Tibial nerve (tissue), 4 donors: ENCODE results near the gene HKDC1. TPM values are rescaled to one million over a fixed set of nuclear protein-coding genes. Genes with fewer than 3 reads are reported as not detected.

Experiments used
- DNase-seq, 2 donors: peaks; one replicate each; pipeline ENCODE4 v3.0.0-alpha.2; 2019; ENCODE audit warnings: low spot score in 2 of 2
- H3K27ac ChIP-seq, 4 donors: fragments of 200-600 bp; sonication (generic) in 3 of 4; one replicate each; pipeline ENCODE4 v1.5.1; 2017 to 2019; ENCODE audit warnings: mild to moderate bottlenecking in 1 of 4
- H3K27me3 ChIP-seq, 2 donors: fragments of 200-600 bp; sonication (generic) in 1 of 2; one replicate each; pipeline versions ENCODE4 v1.5.1 to v1.6.0; 2017 to 2019
- H3K36me3 ChIP-seq, 3 donors: fragments of 200-600 bp; sonication (generic); one replicate each; pipeline ENCODE4 v1.5.1; 2018 to 2019
- H3K4me1 ChIP-seq, 4 donors: fragments of 200-600 bp; sonication (generic) in 3 of 4; one replicate each; pipeline ENCODE4 v1.5.1; 2017 to 2019
- H3K4me3 ChIP-seq, 4 donors: fragments of 200-600 bp; sonication (generic) in 3 of 4; one replicate each; pipeline ENCODE4 v1.5.1; 2017 to 2019; ENCODE audit warnings: mild to moderate bottlenecking in 1 of 4, moderate library complexity in 1 of 4
- H3K9me3 ChIP-seq, 4 donors: fragments of 200-600 bp; sonication (generic) in 3 of 4; one replicate each; pipeline ENCODE4 v1.5.1; 2017 to 2019
- CTCF ChIP-seq, 5 experiments: fragments of 200-600 bp in 3 of 5; fragments of 450-650 bp in 2 of 5; sonication (generic) in 3 of 5; IDR thresholded peaks; one replicate each; pipeline ENCODE4 v1.5.1; 2016 to 2019; ENCODE audit warnings: antibody characterized with exemption in 5 of 5, mild to moderate bottlenecking in 3 of 5, moderate library complexity in 2 of 5
- EP300 ChIP-seq, 2 donors: sonication (generic); formaldehyde crosslinking; IDR thresholded peaks; one replicate each; pipeline ENCODE4 v1.6.1; 2017; ENCODE audit warnings: antibody characterized with exemption in 2 of 2, mild to moderate bottlenecking in 1 of 2
- POLR2A ChIP-seq, 2 donors: fragments of 450-650 bp; IDR thresholded peaks; one replicate each; pipeline ENCODE4 v1.6.1; 2017; ENCODE audit warnings: antibody characterized with exemption in 2 of 2, mild to moderate bottlenecking in 2 of 2, moderate library complexity in 2 of 2
- whole genome bisulfite sequencing, 2 donors: methylation state at CpG; one replicate each; pipeline ENCODE4 v1.1.5; 2018; 5-methylcytosine and 5-hydroxymethylcytosine counted together
- total RNA-seq, 4 donors: library from RNA; depleted of rRNA; stranded (reverse); fragments of >200 nt; gene quantifications; one replicate each; pipeline ENCODE4 v1.1.0, GENCODE V29; 2016

HKDC1 gene
- total RNA-seq, 4 donors from 2014 or later = 4.8 to 11.1 (median 5.5) TPM

GRCh38 chr10:69186524-69186923, 33.6 kb upstream of the HKDC1 start:
- Histone ChIP-seq H3K9me3 (no peaks in the 10 kb centered on the region), H3K36me3 (peaks cover 6 to 86% (median 10%) of the 10 kb centered on the region in 3 donors), H3K4me1 (peaks cover 0 to 23% (median 5%) of the 10 kb centered on the region in 4 donors), H3K27me3 (no peaks in the 10 kb centered on the region), H3K27ac (no peak overlapping the region), H3K4me3 (no peak overlapping the region)
- DNase-seq = no peak
- 89 to 91% methylated on average over 1 of the region's 1 CpG for WGBS, 2 donors
- TF ChIP-seq EP300 (IDR thresholded peaks at IDR 0.05) (no peak), POLR2A (IDR thresholded peaks at IDR 0.05) (no peak), CTCF (IDR thresholded peaks at IDR 0.05) (no peak)

GRCh38 chr10:69201045-69201444, 19.1 kb upstream of the HKDC1 start:
- peaks cover 0 to 96% (median 14%) of the 10 kb centered on the region in 3 donors for H3K36me3 ChIP-seq
- H3K4me1 ChIP-seq = no peaks in the 10 kb centered on the region
- H3K27ac ChIP-seq = no peak overlapping the region
- DNase-seq = no peak
- H3K27me3 ChIP-seq = no peaks in the 10 kb centered on the region
- H3K9me3 ChIP-seq = no peaks in the 10 kb centered on the region
- TF ChIP-seq EP300 (IDR thresholded peaks at IDR 0.05) (no peak), CTCF (IDR thresholded peaks at IDR 0.05) (no peak), POLR2A (IDR thresholded peaks at IDR 0.05) (no peak)
- 77 to 80% methylated on average over 2 of the region's 2 CpGs for WGBS, 2 donors
- no peak overlapping the region for H3K4me3 ChIP-seq

DNA sequence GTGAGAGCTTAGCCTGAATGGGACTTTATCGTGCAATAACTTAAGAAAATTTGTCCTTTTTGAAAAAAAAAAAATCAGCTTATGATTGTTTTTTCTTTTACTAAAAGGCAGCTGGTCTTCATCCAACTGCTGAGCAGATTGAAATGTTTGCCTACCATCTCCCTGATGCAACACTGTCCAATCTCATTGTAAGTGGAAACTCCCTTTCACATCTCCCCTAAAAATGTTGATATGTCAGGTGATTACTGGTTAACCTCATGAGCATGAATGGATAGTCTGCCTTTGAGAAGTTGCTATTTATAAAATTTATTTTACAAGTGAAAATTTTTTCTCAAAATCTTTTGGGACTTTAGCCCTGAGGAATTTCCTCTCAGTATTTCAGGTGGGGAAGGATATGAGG, 17.8 kb upstream of the HKDC1 start:
- Histone ChIP-seq H3K9me3 (no peaks in the 10 kb centered on the region), H3K27ac (no peak overlapping the region), H3K36me3 (peaks cover 0 to 96% (median 19%) of the 10 kb centered on the region in 3 donors), H3K4me3 (no peak overlapping the region), H3K27me3 (no peaks in the 10 kb centered on the region), H3K4me1 (no peaks in the 10 kb centered on the region)
- 82 to 90% methylated on average over 1 of the region's 1 CpG for WGBS, 2 donors
- no peak for TF ChIP-seq POLR2A (IDR thresholded peaks at IDR 0.05)
- TF ChIP-seq EP300 (IDR thresholded peaks at IDR 0.05) = no peak
- TF ChIP-seq CTCF (IDR thresholded peaks at IDR 0.05) = no peak
- DNase-seq = no peak

- Histone ChIP-seq H3K27ac (no peak overlapping the region), H3K36me3 (peaks cover 0 to 61% (median 19%) of the 10 kb centered on the region in 3 donors), H3K4me3 (no peak overlapping the region), H3K9me3 (no peaks in the 10 kb centered on the region), H3K27me3 (no peaks in the 10 kb centered on the region), H3K4me1 (no peaks in the 10 kb centered on the region)
- TF ChIP-seq CTCF (IDR thresholded peaks at IDR 0.05) = no peak
- TF ChIP-seq EP300 (IDR thresholded peaks at IDR 0.05) = no peak
- TF ChIP-seq POLR2A (IDR thresholded peaks at IDR 0.05) = no peak
- DNase-seq = no peak
- 80 to 82% methylated on average over 6 of the region's 6 CpGs for WGBS, 2 donors
These were observed 11.4 kb upstream of the HKDC1 start for GRCh38 chr10:69208761-69209160.

DNA sequence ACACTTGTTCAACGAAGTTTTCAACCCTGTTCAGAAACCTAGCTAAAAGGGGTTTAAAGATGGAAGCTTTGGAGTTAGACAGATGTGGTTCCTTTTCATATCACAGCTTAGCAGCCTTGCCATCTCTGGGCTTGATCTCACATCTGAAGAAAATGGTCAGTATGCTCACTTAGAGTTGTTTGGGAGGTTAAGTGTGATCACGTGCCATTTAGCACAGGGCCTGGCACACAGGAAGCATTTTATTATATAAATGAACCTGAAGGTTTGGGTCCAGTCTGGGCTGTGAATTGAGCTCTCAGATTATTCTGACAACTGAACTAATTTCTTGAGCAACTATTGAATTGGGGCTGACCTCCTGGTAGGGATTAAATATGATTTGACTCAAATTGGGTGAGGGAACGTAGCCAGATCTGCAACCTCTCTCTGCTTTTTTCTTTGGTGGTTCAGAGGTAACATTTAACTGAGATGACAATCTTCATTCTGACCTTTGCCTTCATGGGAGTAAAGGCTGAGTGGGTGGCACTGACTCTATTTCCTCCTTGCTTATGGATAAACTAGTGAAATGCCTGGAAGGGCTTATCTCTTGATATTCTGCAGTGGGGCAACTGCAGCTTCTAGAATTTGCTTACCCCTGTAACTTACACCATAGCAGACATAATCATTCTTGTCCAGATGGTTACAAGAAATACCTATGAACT, 10.2 kb upstream of the HKDC1 start:
- DNase-seq = no peak
- Histone ChIP-seq H3K36me3 (peaks cover 0 to 50% (median 19%) of the 10 kb centered on the region in 3 donors), H3K9me3 (no peaks in the 10 kb centered on the region), H3K4me3 (no peak overlapping the region), H3K27ac (no peak overlapping the region), H3K4me1 (no peaks in the 10 kb centered on the region), H3K27me3 (no peaks in the 10 kb centered on the region)
- WGBS, 2 donors = 69 to 75% methylated on average over 3 of the region's 3 CpGs
- TF ChIP-seq POLR2A (IDR thresholded peaks at IDR 0.05) (no peak), EP300 (IDR thresholded peaks at IDR 0.05) (no peak), CTCF (IDR thresholded peaks at IDR 0.05) (no peak)
